GM12892 (cell line): ENCODE data around the gene ACAP3.

ENCODE experiments used
- POLR2A ChIP-seq: IDR thresholded peaks from 2 replicates; pipeline ENCODE4 v1.6.1; 2011; ENCODE audit warnings: low read depth, low read length, control low read depth
- POLR2AphosphoS5 ChIP-seq: IDR thresholded peaks from 2 replicates; pipeline ENCODE4 v1.6.1; 2011; ENCODE audit warnings: low read depth, low read length, control low read depth
- TAF1 ChIP-seq: IDR thresholded peaks from 2 replicates; pipeline ENCODE4 v1.6.1; 2011; ENCODE audit warnings: low read depth, mild to moderate bottlenecking, control low read depth, low read length, borderline replicate concordance

DNA sequence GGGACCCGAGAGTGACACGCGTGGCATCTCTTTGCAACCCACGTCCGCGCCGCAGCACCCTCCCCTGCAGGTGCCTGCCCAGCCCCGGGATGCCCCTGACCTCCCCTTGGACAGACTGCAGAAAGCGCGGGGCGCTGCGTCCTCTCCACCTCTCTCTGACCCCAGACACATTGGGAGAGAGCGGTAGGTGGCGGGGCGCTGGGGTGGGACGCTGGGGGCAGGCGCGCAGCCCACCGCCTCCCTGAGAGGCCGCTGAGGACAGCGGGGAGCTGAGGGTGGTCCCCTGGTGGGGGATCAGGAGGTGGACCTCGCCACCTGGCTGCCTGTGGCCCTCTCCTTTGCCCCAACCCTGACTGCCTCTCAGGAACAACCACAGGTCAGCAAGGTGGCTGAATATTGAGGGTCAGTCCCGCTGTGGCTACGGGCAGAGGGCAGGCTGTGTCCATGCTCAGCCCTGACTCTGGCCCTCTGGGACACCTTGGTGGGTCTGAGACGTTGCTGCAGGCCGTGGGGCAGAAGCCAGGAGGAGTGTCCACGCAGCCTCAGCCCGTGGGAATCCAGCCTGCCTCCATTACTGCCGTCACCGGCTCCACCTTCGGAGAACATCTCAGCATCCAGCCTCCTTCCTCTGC is 33.3 kb downstream of the ACAP3 start:
- no peak for TF ChIP-seq POLR2AphosphoS5
- TF ChIP-seq POLR2A, result no peak
- TF ChIP-seq TAF1, result no peak
